GM12891 (cell line): ENCODE data around the gene CEP350.

ENCODE experiments used
- POLR2A ChIP-seq: IDR thresholded peaks from 2 replicates; pipeline ENCODE4 v1.6.1; 2011; ENCODE audit warnings: low read depth, low read length, control low read depth
- POLR2AphosphoS5 ChIP-seq: IDR thresholded peaks from 2 replicates; pipeline ENCODE4 v1.6.1; 2011; ENCODE audit warnings: low read depth, low read length, control low read depth
- TAF1 ChIP-seq: IDR thresholded peaks from 2 replicates; pipeline ENCODE4 v1.6.1; 2011; ENCODE audit warnings: low read depth, low read length, control low read depth

DNA sequence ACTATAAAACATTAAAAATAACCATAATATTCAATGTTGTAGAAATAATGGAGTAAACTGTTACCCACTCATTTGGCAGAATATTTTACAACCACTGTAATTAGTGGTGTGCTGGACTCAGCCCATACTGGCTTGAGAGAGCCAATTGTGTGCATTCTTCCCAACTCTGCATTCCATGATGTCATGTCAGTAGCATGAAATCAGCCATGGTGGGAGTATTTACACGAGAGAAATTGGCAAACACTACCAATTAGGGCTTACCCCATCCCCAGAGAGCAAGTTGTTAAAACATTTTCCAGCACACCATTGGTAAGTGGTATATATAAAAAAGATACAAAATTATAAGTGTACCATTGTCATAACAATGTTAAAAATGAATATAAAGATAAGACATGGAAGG, 180.9 kb downstream of the CEP350 start:
- TF ChIP-seq POLR2AphosphoS5 (no peak), POLR2A (no peak), TAF1 (no peak)
